DND-41 (cell line): ENCODE data around the gene CCT4.

ENCODE experiments used
- CTCF ChIP-seq: IDR thresholded peaks from 2 replicates; pipeline ENCODE4 v1.5.1; 2012; ENCODE audit warnings: borderline replicate concordance, low read length, moderate library complexity, mild to moderate bottlenecking; ENCODE audit not compliant: poor library complexity, severe bottlenecking; ENCODE audit errors: extremely low read depth
- EZH2 ChIP-seq: IDR thresholded peaks from 3 replicates; pipeline ENCODE4 v1.6.1; 2012; ENCODE audit warnings: borderline replicate concordance, low read depth, mild to moderate bottlenecking, moderate library complexity, low read length, inconsistent platforms; ENCODE audit not compliant: severe bottlenecking

- TF ChIP-seq CTCF (peak; percentile 1), EZH2 (no peak)
These were observed 664 bp downstream of the CCT4 start for GRCh38 chr2:61887717-61888266.
